GM04504 (cell line): ENCODE data around the gene VPS16.

Experiments
- DNase-seq: peaks from one replicate; pipeline ENCODE4 v3.0.0-alpha.2; 2012; ENCODE audit warnings: low read depth

The VPS16 gene

GRCh38 chr20:2840138-2840966 lies at the start of gene VPS16, which contains the start of gene PCED1A:
Gene VPS16 (plus strand): TSS chr20:2840745. CDS start chr20:2840775, 30 bp downstream.
Gene PCED1A (minus strand): TSS chr20:2840655. CDS start chr20:2839912, 743 bp downstream.
- peak; percentile 71 for DNase-seq

GRCh38 chr20:2793471-2793870 lies 47.1 kb upstream of the VPS16 start:
- no peak for DNase-seq

GRCh38 chr20:2794202-2794748 lies 46.3 kb upstream of the VPS16 start:
- no peak for DNase-seq

- DNase-seq: no peak
Measured at GRCh38 chr20:2794866-2795447, 45.6 kb upstream of the VPS16 start.

- DNase-seq: no peak
Measured at GRCh38 chr20:2795451-2795850, 45.1 kb upstream of the VPS16 start.

- no peak for DNase-seq
Measured at GRCh38 chr20:2796011-2796660, 44.4 kb upstream of the VPS16 start.

- DNase-seq: no peak
Measured at GRCh38 chr20:2797136-2797983, 43.2 kb upstream of the VPS16 start.

GRCh38 chr20:2798095-2798805 lies 42.3 kb upstream of the VPS16 start:
- no peak for DNase-seq

GRCh38 chr20:2798814-2799213 lies 41.7 kb upstream of the VPS16 start:
- DNase-seq: no peak

- DNase-seq: no peak
Measured at GRCh38 chr20:2799271-2799670, 41.3 kb upstream of the VPS16 start.

- no peak for DNase-seq
Measured at GRCh38 chr20:2799688-2800520, 40.6 kb upstream of the VPS16 start.

- no peak for DNase-seq
Measured at GRCh38 chr20:2800521-2801285, 39.8 kb upstream of the VPS16 start, which contains the start of gene CPXM1. Gene CPXM1 (minus strand): TSS chr20:2800627. CDS start chr20:2800572, 55 bp downstream.

- DNase-seq: no peak
Measured at GRCh38 chr20:2801286-2801728, 39.2 kb upstream of the VPS16 start.

GRCh38 chr20:2804041-2804828 lies 36.3 kb upstream of the VPS16 start:
- no peak for DNase-seq

GRCh38 chr20:2804852-2805688 lies 35.5 kb upstream of the VPS16 start:
- DNase-seq: no peak

GRCh38 chr20:2805689-2806350 lies 34.7 kb upstream of the VPS16 start:
- DNase-seq: no peak

GRCh38 chr20:2806351-2806701 lies 34.2 kb upstream of the VPS16 start:
- no peak for DNase-seq
